ENCODE data around the gene NPEPL1. TPM values are rescaled to one million over a fixed set of nuclear protein-coding genes. Genes with fewer than 3 reads are reported as not detected.

NPEPL1 gene
- total RNA-seq, 1 donor from 2014 or later, result 31.3 TPM

- DNase-seq (ENCODE audit: low spot score), result peak; percentile 79
- Mint-ChIP-seq H3K4me3 (ENCODE audit: unreplicated experiment) (no peak overlapping the region), H3K4me1 (ENCODE audit: low read depth) (peaks cover 5% of the 10 kb centered on the region), H3K36me3 (ENCODE audit: low read depth) (peaks cover 26% of the 10 kb centered on the region), H3K9me3 (ENCODE audit: low read depth) (no peaks in the 10 kb centered on the region), H3K27ac (ENCODE audit: unreplicated experiment) (no peak overlapping the region), H3K27me3 (ENCODE audit: low read depth) (no peaks in the 10 kb centered on the region)
- TF ChIP-seq CTCF (IDR thresholded peaks at IDR 0.05), result no peak
Observed at GRCh38 chr20:58698741-58699622, 6.4 kb downstream of the NPEPL1 start.

- H3K27ac Mint-ChIP-seq (ENCODE audit: unreplicated experiment), result no peak overlapping the region
- H3K27me3 Mint-ChIP-seq (ENCODE audit: low read depth), result no peaks in the 10 kb centered on the region
- H3K4me3 Mint-ChIP-seq (ENCODE audit: unreplicated experiment), result no peak overlapping the region
- DNase-seq (ENCODE audit: low spot score), result peak; percentile 61
- H3K4me1 Mint-ChIP-seq (ENCODE audit: low read depth), result no peaks in the 10 kb centered on the region
- peaks cover 2% of the 10 kb centered on the region for H3K9me3 Mint-ChIP-seq (ENCODE audit: low read depth)
- H3K36me3 Mint-ChIP-seq (ENCODE audit: low read depth), result peaks cover 30% of the 10 kb centered on the region
- TF ChIP-seq CTCF (IDR thresholded peaks at IDR 0.05), result no peak
Observed at GRCh38 chr20:58699623-58700107, 7.1 kb downstream of the NPEPL1 start.

GRCh38 chr20:58700121-58700821 lies 7.7 kb downstream of the NPEPL1 start:
- peaks cover 34% of the 10 kb centered on the region for H3K36me3 Mint-ChIP-seq (ENCODE audit: low read depth)
- H3K27ac Mint-ChIP-seq (ENCODE audit: unreplicated experiment), result no peak overlapping the region

GRCh38 chr20:58700823-58701222 lies 8.2 kb downstream of the NPEPL1 start:
- H3K27ac Mint-ChIP-seq (ENCODE audit: unreplicated experiment), result no peak overlapping the region
- H3K36me3 Mint-ChIP-seq (ENCODE audit: low read depth), result peaks cover 36% of the 10 kb centered on the region
- no peaks in the 10 kb centered on the region for H3K27me3 Mint-ChIP-seq (ENCODE audit: low read depth)
- no peak overlapping the region for H3K4me3 Mint-ChIP-seq (ENCODE audit: unreplicated experiment)
- peak; percentile 60 for DNase-seq (ENCODE audit: low spot score)
- peaks cover 3% of the 10 kb centered on the region for H3K9me3 Mint-ChIP-seq (ENCODE audit: low read depth)
- TF ChIP-seq CTCF (IDR thresholded peaks at IDR 0.05), result no peak
- H3K4me1 Mint-ChIP-seq (ENCODE audit: low read depth), result no peaks in the 10 kb centered on the region

More at GRCh38 chr20:58700121-58700821, 7.7 kb downstream of the NPEPL1 start:
- Mint-ChIP-seq H3K4me3 (ENCODE audit: unreplicated experiment) (no peak overlapping the region), H3K4me1 (ENCODE audit: low read depth) (no peaks in the 10 kb centered on the region), H3K27me3 (ENCODE audit: low read depth) (no peaks in the 10 kb centered on the region), H3K9me3 (ENCODE audit: low read depth) (peaks cover 3% of the 10 kb centered on the region)
- no peak for TF ChIP-seq CTCF (IDR thresholded peaks at IDR 0.05)
- peak; percentile 53 for DNase-seq (ENCODE audit: low spot score)

GRCh38 chr20:58701431-58702160 lies 9.0 kb downstream of the NPEPL1 start:
- Mint-ChIP-seq H3K27me3 (ENCODE audit: low read depth) (no peaks in the 10 kb centered on the region), H3K9me3 (ENCODE audit: low read depth) (peaks cover 3% of the 10 kb centered on the region), H3K4me3 (ENCODE audit: unreplicated experiment) (no peak overlapping the region), H3K36me3 (ENCODE audit: low read depth) (peaks cover 36% of the 10 kb centered on the region), H3K4me1 (ENCODE audit: low read depth) (no peaks in the 10 kb centered on the region), H3K27ac (ENCODE audit: unreplicated experiment) (no peak overlapping the region)
- no peak for TF ChIP-seq CTCF (IDR thresholded peaks at IDR 0.05)
- DNase-seq (ENCODE audit: low spot score), result peak; percentile 79
